Stimulated activated CD4-positive, alpha-beta T cell treated with anti-CD3 and anti-CD28 coated beads, Interleukin-12 subunit alpha, Interleukin-12 subunit beta, amount 100 ng/mL, for 48 hours (primary cell): ENCODE results near the gene MRTFB.

Source experiments
- DNase-seq, 3 donors: peaks; one replicate each; pipeline ENCODE4 v3.0.0-alpha.2; 2020; ENCODE audit warnings: low read depth in 2 of 3, low spot score in 1 of 3

Gene MRTFB

GRCh38 chr16:14061732-14062259 lies 9.3 kb upstream of the MRTFB start:
- DNase-seq, result no peak

GRCh38 chr16:14062261-14062660 lies 8.9 kb upstream of the MRTFB start:
- no peak for DNase-seq

GRCh38 chr16:14063618-14064581 lies 7.2 kb upstream of the MRTFB start:
- DNase-seq, result no peak

GRCh38 chr16:14069818-14070217 lies 1.3 kb upstream of the MRTFB start:
- DNase-seq, result no peak

- DNase-seq, result no peak
Measured at GRCh38 chr16:14070555-14070876, 603 bp upstream of the MRTFB start.

GRCh38 chr16:14071576-14072271 lies 605 bp downstream of the MRTFB start:
- no peak for DNase-seq

GRCh38 chr16:14072360-14072759 lies 1.2 kb downstream of the MRTFB start:
- no peak for DNase-seq

GRCh38 chr16:14074544-14074943 lies 3.4 kb downstream of the MRTFB start:
- DNase-seq, result no peak

- no peak for DNase-seq
Measured at GRCh38 chr16:14077918-14078317, 6.8 kb downstream of the MRTFB start.

- DNase-seq, result no peak
Measured at GRCh38 chr16:14086477-14086876, 15.4 kb downstream of the MRTFB start.

GRCh38 chr16:14087181-14087580 lies 16.1 kb downstream of the MRTFB start:
- no peak for DNase-seq

- no peak for DNase-seq
Measured at GRCh38 chr16:14087590-14088154, 16.6 kb downstream of the MRTFB start.

- DNase-seq, result no peak
Measured at GRCh38 chr16:14088155-14088753, 17.1 kb downstream of the MRTFB start.

GRCh38 chr16:14089283-14089823 lies 18.2 kb downstream of the MRTFB start:
- DNase-seq, result no peak

- DNase-seq, result no peak
Measured at GRCh38 chr16:14092561-14092960, 21.4 kb downstream of the MRTFB start.

- no peak for DNase-seq
Measured at GRCh38 chr16:14095883-14096551, 24.9 kb downstream of the MRTFB start.

- DNase-seq, result no peak
Measured at GRCh38 chr16:14097182-14097959, 26.3 kb downstream of the MRTFB start.

- DNase-seq, result no peak
Measured at GRCh38 chr16:14098081-14098480, 27.0 kb downstream of the MRTFB start.

- DNase-seq, result no peak
Measured at GRCh38 chr16:14100825-14101224, 29.7 kb downstream of the MRTFB start.

- DNase-seq, result no peak
Measured at GRCh38 chr16:14101415-14101814, 30.3 kb downstream of the MRTFB start.
